Activated CD4-positive, alpha-beta T cell treated with anti-CD3 and anti-CD28 coated beads, Interleukin-2, amount 50 U/mL, for 48 hours (primary cell): ENCODE data around the gene SMOC1.
"Not testable (repeated sequence)": the region's sequence is repeated elsewhere in the genome, so short reads cannot be mapped to it uniquely, and the experiment has no call there.

Experiments used
- DNase-seq, 2 experiments: peaks; one replicate each; pipeline ENCODE4 v3.0.0-alpha.2; 2020

The SMOC1 gene

GRCh38 chr14:69901113-69901951 lies 22.1 kb downstream of the SMOC1 start:
- DNase-seq = no peak

GRCh38 chr14:69903046-69903445 lies 23.8 kb downstream of the SMOC1 start:
- not testable (repeated sequence) for DNase-seq

GRCh38 chr14:69904246-69904645 lies 25.0 kb downstream of the SMOC1 start:
- DNase-seq = no peak

GRCh38 chr14:69906201-69906600 lies 27.0 kb downstream of the SMOC1 start:
- no peak for DNase-seq

- DNase-seq = no peak
Measured at GRCh38 chr14:69909826-69910550, 30.8 kb downstream of the SMOC1 start.

GRCh38 chr14:69910871-69911270 lies 31.7 kb downstream of the SMOC1 start:
- DNase-seq = no peak

GRCh38 chr14:69913686-69914085 lies 34.5 kb downstream of the SMOC1 start:
- DNase-seq = no peak

- DNase-seq = no peak
Measured at GRCh38 chr14:69916396-69916795, 37.2 kb downstream of the SMOC1 start.

GRCh38 chr14:69917287-69917686 lies 38.1 kb downstream of the SMOC1 start:
- DNase-seq = no peak

GRCh38 chr14:69919815-69920214 lies 40.6 kb downstream of the SMOC1 start:
- no peak for DNase-seq

- no peak for DNase-seq
Measured at GRCh38 chr14:69921052-69921451, 41.8 kb downstream of the SMOC1 start.

- DNase-seq = no peak
Measured at GRCh38 chr14:69922198-69922597, 43.0 kb downstream of the SMOC1 start.

- DNase-seq = no peak
Measured at GRCh38 chr14:69924201-69924600, 45.0 kb downstream of the SMOC1 start.

- no peak for DNase-seq
Measured at GRCh38 chr14:69928111-69928523, 48.9 kb downstream of the SMOC1 start.

GRCh38 chr14:69930780-69931379 lies 51.7 kb downstream of the SMOC1 start:
- no peak for DNase-seq

GRCh38 chr14:69931960-69932359 lies 52.7 kb downstream of the SMOC1 start:
- DNase-seq = no peak

- no peak for DNase-seq
Measured at GRCh38 chr14:69932391-69932790, 53.2 kb downstream of the SMOC1 start.

- no peak for DNase-seq
Measured at GRCh38 chr14:69933623-69934275, 54.5 kb downstream of the SMOC1 start.

GRCh38 chr14:69937367-69938081 lies 58.3 kb downstream of the SMOC1 start:
- DNase-seq = no peak

GRCh38 chr14:69938751-69939150 lies 59.5 kb downstream of the SMOC1 start:
- DNase-seq = no peak

GRCh38 chr14:69941768-69942742 lies 62.8 kb downstream of the SMOC1 start:
- DNase-seq = no peak
